ENCODE results near the gene INKA1.

The INKA1 gene

DNA sequence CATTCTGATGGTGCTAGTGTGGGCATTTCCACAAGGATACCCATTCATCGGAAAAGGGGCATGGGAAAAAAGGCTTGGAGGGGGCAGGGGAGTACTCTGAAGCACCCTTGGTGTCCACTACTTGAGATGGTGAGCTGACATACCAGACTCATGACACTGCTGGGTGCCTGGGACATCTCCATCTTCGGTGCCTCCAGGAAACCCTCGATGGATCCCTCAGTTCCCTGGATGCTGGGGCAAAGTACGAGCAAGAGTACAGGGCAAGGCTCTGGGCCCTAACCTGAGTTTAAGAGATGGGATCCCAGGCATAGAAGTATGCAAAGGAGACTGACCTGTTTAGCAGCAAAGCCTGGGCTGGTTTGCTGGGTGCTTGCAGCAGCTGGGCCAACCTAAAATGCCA is 11.5 kb upstream of the INKA1 start:
- Histone ChIP-seq H3K9ac (ENCODE audit: low read length) (no peak overlapping the region), H4K20me1 (ENCODE audit: insufficient read depth, low read length) (no peaks in the 10 kb centered on the region), H3F3A (ENCODE audit: insufficient read depth, low read length) (no peaks in the 10 kb centered on the region), H3K79me2 (ENCODE audit: low read length) (no peaks in the 10 kb centered on the region), H3K4me2 (ENCODE audit: low read depth, low read length) (no peak overlapping the region), H3K4me1 (ENCODE audit: low read length) (peaks cover 6% of the 10 kb centered on the region), H3K27ac (ENCODE audit: low read length) (no peak overlapping the region), H3K36me3 (replicated peaks; ENCODE audit: insufficient read depth, low read length) (no peaks in the 10 kb centered on the region), H2AFZ (ENCODE audit: low read length) (no peak overlapping the region), H3K27me3 (replicated peaks; ENCODE audit: insufficient read depth, low read length) (no peaks in the 10 kb centered on the region; the same call in 1 of the 2 replicates), H3K9me2 (replicated peaks; ENCODE audit: insufficient read depth, low read length) (no peaks in the 10 kb centered on the region), H3K4me3 (ENCODE audit: low read length) (no peak overlapping the region), H3K9me3 (replicated peaks; ENCODE audit: insufficient read depth, low read length) (no peaks in the 10 kb centered on the region)
- no peak for DNase-seq
- TF ChIP-seq, protein P1, sequence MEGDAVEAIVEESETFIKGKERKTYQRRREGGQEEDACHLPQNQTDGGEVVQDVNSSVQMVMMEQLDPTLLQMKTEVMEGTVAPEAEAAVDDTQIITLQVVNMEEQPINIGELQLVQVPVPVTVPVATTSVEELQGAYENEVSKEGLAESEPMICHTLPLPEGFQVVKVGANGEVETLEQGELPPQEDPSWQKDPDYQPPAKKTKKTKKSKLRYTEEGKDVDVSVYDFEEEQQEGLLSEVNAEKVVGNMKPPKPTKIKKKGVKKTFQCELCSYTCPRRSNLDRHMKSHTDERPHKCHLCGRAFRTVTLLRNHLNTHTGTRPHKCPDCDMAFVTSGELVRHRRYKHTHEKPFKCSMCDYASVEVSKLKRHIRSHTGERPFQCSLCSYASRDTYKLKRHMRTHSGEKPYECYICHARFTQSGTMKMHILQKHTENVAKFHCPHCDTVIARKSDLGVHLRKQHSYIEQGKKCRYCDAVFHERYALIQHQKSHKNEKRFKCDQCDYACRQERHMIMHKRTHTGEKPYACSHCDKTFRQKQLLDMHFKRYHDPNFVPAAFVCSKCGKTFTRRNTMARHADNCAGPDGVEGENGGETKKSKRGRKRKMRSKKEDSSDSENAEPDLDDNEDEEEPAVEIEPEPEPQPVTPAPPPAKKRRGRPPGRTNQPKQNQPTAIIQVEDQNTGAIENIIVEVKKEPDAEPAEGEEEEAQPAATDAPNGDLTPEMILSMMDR (IDR thresholded peaks at IDR 0.05; ENCODE audit: low read length): no peak
- TF ChIP-seq EZH2phosphoT487 (IDR thresholded peaks at IDR 0.05; ENCODE audit: low read length): no peak
- no peak for TF ChIP-seq EZH2 (optimal IDR thresholded peaks at IDR 0.05; ENCODE audit: low read depth, low read length)

DNA sequence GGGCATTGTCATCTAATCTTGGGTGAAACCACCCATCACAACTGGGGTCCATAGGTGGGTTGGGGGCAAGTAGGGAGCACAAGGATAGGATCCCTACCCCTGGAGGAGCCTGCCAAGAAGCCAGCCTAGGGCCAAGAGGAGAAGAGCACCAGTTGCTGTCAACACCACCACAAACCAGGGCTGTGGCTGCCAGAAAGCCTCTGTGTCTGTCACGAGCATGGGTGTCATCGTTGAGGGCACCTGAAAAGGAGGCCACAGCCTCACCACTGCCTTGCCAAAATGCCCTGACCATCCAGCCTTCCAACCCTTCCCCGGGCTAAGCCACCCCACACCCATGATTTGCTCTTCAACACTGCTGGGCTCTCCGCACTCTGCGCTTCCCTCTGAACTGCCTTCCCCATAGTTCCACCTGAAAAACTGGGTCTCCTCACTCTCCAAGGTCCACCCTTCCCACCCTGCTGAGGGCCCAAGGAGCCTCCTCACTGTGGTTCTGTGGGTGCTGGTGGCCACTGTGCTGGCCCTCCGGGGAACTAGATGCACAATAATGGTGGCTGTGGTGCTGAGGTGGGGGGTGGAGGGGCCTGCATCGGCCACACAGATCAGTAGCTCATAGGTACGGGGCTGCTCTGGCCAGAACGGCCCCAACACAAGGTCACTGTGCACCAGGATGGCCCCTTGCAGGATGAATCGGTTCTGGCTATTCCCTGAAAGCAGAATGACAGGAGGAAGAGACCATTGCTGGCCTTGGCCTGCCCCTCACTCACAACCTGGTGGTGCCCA is 10.5 kb upstream of the INKA1 start:
- no peak overlapping the region for H2AFZ ChIP-seq (ENCODE audit: low read length)
- TF ChIP-seq EZH2 (optimal IDR thresholded peaks at IDR 0.05; ENCODE audit: low read depth, low read length) (no peak), EZH2phosphoT487 (IDR thresholded peaks at IDR 0.05; ENCODE audit: low read length) (no peak)
- TF ChIP-seq, protein P1 (IDR thresholded peaks at IDR 0.05; ENCODE audit: low read length): no peak
- DNase-seq: no peak

DNA sequence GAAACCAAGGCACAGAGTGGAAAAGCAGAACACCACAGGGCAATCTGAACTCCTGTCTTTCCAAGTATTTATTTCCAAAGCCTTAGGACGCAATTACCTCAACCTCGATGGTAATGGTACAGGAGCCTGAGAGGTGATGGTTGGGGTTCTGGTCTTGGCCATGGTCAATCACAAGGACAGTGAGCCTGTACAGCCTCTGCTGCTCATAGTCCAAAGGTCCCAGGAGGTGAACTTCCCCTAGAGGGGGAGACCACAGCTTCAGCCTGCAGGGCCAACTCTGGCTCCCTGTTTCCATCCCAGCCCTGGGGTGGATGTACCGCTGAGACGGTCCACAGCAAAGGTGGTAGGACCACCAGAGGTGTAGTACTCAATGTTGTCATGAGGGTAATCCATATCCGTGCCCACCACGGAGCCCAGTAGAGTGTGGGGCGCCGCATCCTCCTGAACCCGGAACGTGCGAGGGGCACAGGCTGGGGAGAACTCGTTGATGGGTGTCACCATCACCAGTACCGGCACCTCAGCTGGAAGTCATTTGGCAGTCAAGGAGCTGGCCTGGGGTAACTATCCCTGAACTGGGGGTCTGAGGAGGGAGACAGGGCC is 9.5 kb upstream of the INKA1 start:
- no peaks in the 10 kb centered on the region for H3K4me1 ChIP-seq (ENCODE audit: low read length)

More for the DNA sequence above, 10.5 kb upstream of the INKA1 start:
- H3K9me2 ChIP-seq (replicated peaks; ENCODE audit: insufficient read depth, low read length): no peaks in the 10 kb centered on the region
- no peak overlapping the region for H3K4me2 ChIP-seq (ENCODE audit: low read depth, low read length)
- H3K4me1 ChIP-seq (ENCODE audit: low read length): no peaks in the 10 kb centered on the region
- no peaks in the 10 kb centered on the region for H3F3A ChIP-seq (ENCODE audit: insufficient read depth, low read length)
- H3K9me3 ChIP-seq (replicated peaks; ENCODE audit: insufficient read depth, low read length): no peaks in the 10 kb centered on the region
- no peaks in the 10 kb centered on the region for H3K79me2 ChIP-seq (ENCODE audit: low read length)
- no peak overlapping the region for H3K9ac ChIP-seq (ENCODE audit: low read length)
- no peaks in the 10 kb centered on the region for H4K20me1 ChIP-seq (ENCODE audit: insufficient read depth, low read length)
- no peak overlapping the region for H3K27ac ChIP-seq (ENCODE audit: low read length)
- H3K36me3 ChIP-seq (replicated peaks; ENCODE audit: insufficient read depth, low read length): no peaks in the 10 kb centered on the region
- no peak overlapping the region for H3K4me3 ChIP-seq (ENCODE audit: low read length)
- no peaks in the 10 kb centered on the region; the same call in 1 of the 2 replicates for H3K27me3 ChIP-seq (replicated peaks; ENCODE audit: insufficient read depth, low read length)

More for the DNA sequence above, 9.5 kb upstream of the INKA1 start:
- no peak overlapping the region for H3K27ac ChIP-seq (ENCODE audit: low read length)
- no peaks in the 10 kb centered on the region for H4K20me1 ChIP-seq (ENCODE audit: insufficient read depth, low read length)
- H3K9me2 ChIP-seq (replicated peaks; ENCODE audit: insufficient read depth, low read length): no peaks in the 10 kb centered on the region
- TF ChIP-seq, protein P1 (IDR thresholded peaks at IDR 0.05; ENCODE audit: low read length): no peak
- TF ChIP-seq EZH2phosphoT487 (IDR thresholded peaks at IDR 0.05; ENCODE audit: low read length): no peak
- TF ChIP-seq EZH2 (optimal IDR thresholded peaks at IDR 0.05; ENCODE audit: low read depth, low read length): no peak
- no peaks in the 10 kb centered on the region for H3K79me2 ChIP-seq (ENCODE audit: low read length)
- no peak for DNase-seq
- H3K27me3 ChIP-seq (replicated peaks; ENCODE audit: insufficient read depth, low read length): no peaks in the 10 kb centered on the region; the same call in 1 of the 2 replicates
- H3K9ac ChIP-seq (ENCODE audit: low read length): no peak overlapping the region
- no peak overlapping the region for H3K4me3 ChIP-seq (ENCODE audit: low read length)
- no peaks in the 10 kb centered on the region for H3K9me3 ChIP-seq (replicated peaks; ENCODE audit: insufficient read depth, low read length)
- no peak overlapping the region for H3K4me2 ChIP-seq (ENCODE audit: low read depth, low read length)
- no peaks in the 10 kb centered on the region for H3F3A ChIP-seq (ENCODE audit: insufficient read depth, low read length)
- H3K36me3 ChIP-seq (replicated peaks; ENCODE audit: insufficient read depth, low read length): no peaks in the 10 kb centered on the region
- no peak overlapping the region for H2AFZ ChIP-seq (ENCODE audit: low read length)

Data from MM.1S (cell line).